Esophagus muscularis mucosa (tissue), 3 donors: ENCODE results near the gene ALPL.

Experiments
- POLR2A ChIP-seq: fragments of 450-650 bp; IDR thresholded peaks from one replicate; pipeline ENCODE4 v1.6.1; 2017; ENCODE audit warnings: antibody characterized with exemption, moderate library complexity, mild to moderate bottlenecking, low read depth
- TF ChIP-seq, protein P1 (sequence below), 3 experiments: fragments of 200-600 bp in 2 of 3; fragments of 450-650 bp in 1 of 3; sonication (generic) in 2 of 3; IDR thresholded peaks; one replicate each; pipeline ENCODE4 v1.5.1; 2017 to 2019; ENCODE audit warnings: antibody characterized with exemption in 3 of 3, mild to moderate bottlenecking in 2 of 3, moderate library complexity in 1 of 3

DNA sequence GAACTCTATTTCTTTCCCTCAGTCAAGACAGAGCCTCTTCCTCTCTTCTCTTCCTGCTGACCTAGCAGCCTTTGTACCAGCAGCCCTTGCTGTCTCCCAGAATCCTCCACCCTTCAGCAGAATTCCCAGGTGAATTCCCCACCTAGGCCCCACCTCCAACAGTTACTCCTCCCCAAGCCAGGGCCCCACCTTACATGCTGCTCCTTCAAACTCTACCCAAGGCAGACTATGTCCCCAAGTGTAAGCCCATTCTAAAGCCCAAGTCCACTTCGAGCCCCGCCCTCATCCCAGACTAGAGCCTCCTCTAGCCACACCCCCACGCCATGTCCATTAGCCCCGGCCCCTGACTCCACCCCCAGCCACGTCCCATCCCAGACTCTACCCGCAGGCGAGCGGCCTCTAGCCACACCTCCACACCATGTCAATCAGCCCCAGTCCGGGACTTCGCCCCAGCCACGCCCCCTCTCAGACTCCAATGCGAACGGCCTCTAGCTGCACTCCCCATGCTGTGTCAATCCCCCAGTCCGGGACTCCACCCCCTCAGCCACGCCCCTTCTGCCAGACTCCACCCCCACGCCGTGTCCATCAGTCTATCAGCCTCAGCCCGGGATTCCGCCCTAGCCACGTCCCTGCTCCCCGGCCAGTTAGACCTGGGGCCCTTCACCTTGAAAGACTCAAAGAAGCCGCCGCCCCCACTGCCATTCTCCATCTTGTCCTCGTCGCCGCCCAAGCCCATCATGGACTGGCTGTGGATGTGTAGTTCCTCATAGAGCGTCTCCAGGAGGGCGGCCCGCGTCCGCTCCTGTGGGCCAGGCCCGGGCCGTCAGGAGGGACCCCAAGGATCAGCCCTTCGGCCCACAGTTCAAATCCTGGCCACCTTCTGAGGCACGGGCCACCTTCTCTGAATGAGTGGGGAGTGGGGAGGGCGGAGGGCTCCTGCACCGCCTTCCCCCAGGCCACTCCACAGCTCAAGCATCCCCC, 98.6 kb downstream of the ALPL start:
- TF ChIP-seq POLR2A, result no peak
- TF ChIP-seq, protein P1, sequence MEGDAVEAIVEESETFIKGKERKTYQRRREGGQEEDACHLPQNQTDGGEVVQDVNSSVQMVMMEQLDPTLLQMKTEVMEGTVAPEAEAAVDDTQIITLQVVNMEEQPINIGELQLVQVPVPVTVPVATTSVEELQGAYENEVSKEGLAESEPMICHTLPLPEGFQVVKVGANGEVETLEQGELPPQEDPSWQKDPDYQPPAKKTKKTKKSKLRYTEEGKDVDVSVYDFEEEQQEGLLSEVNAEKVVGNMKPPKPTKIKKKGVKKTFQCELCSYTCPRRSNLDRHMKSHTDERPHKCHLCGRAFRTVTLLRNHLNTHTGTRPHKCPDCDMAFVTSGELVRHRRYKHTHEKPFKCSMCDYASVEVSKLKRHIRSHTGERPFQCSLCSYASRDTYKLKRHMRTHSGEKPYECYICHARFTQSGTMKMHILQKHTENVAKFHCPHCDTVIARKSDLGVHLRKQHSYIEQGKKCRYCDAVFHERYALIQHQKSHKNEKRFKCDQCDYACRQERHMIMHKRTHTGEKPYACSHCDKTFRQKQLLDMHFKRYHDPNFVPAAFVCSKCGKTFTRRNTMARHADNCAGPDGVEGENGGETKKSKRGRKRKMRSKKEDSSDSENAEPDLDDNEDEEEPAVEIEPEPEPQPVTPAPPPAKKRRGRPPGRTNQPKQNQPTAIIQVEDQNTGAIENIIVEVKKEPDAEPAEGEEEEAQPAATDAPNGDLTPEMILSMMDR (IDR thresholded peaks at IDR 0.05), result no peak
